Femur (tissue), 1 donor: Measurements from ENCODE around the gene RBM4.
"Not testable (repeated sequence)": the region's sequence is repeated elsewhere in the genome, so short reads cannot be mapped to it uniquely, and the experiment has no call there.

Experiments
- DNase-seq: peaks from one replicate; pipeline ENCODE4 v3.0.0-alpha.2; 2017

RBM4 gene, protein sequence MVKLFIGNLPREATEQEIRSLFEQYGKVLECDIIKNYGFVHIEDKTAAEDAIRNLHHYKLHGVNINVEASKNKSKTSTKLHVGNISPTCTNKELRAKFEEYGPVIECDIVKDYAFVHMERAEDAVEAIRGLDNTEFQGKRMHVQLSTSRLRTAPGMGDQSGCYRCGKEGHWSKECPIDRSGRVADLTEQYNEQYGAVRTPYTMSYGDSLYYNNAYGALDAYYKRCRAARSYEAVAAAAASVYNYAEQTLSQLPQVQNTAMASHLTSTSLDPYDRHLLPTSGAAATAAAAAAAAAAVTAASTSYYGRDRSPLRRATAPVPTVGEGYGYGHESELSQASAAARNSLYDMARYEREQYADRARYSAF

DNA sequence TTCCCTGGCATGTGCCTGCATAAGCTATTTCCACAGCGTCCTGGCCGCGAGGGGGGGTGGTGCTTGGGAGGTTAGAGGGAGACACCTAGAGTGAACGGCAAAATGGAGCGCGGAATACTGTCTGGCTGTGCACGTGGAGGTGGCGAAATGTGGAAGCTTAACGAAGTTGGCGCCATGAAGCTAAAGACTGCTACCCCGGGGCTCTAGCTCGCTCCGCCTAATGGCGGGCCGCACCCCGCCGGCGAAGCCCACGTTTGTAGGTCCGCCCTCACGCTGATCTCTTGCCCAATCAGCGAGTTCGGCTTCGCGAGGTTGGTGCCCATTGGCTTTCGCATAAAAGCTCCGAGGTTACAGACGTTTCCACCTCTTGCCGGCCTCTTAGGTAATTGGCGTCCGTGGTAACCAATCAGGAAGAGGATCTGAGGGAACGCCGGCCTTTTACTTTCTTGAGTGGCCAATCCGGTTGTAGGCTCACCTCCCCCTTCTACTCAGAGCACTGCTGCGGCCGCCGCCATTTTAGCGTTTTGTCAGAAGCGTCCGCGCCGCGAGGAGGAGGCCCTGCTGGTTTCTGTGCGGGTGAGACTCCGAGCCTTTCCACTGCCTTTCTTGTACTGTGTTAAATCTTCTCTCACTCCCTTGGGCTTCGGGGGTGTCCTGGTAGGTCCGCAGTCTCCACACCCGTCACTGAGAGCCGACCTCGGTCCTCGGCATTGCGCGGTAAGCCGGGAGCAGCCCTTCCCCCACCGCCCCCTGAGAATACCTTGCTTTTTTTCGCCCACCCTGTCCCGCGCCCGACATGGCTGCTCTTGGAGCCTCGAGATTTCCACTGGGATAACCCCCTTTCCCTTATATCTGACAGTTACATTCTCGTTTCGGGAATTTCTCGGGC is at the start of gene RBM4:
Gene RBM4 (plus strand): TSS at position 527 of the 889 bp plus-strand sequence. CDS start 1,009 bp downstream, outside the sequence.
- peak; percentile 99 for DNase-seq

DNA sequence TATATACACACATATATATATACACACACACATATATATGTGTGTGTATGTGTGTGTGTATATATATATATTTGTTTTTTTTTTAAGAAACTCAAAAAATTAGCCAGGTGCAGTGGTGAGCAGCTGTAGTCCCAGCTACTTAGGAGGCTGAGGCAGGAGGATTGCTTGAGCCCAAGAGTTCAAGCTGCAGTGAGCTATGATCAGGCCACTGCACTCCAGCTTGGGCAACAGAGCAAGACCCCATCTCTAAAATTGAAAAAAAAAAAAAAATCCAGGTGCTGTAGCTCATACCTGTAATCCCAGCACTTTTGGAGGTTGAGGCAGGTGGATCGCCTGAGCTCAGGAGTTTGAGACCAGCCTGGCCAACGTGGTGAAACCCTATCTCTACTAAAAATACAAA is 49.2 kb upstream of the RBM4 start:
- DNase-seq = not testable (repeated sequence)

DNA sequence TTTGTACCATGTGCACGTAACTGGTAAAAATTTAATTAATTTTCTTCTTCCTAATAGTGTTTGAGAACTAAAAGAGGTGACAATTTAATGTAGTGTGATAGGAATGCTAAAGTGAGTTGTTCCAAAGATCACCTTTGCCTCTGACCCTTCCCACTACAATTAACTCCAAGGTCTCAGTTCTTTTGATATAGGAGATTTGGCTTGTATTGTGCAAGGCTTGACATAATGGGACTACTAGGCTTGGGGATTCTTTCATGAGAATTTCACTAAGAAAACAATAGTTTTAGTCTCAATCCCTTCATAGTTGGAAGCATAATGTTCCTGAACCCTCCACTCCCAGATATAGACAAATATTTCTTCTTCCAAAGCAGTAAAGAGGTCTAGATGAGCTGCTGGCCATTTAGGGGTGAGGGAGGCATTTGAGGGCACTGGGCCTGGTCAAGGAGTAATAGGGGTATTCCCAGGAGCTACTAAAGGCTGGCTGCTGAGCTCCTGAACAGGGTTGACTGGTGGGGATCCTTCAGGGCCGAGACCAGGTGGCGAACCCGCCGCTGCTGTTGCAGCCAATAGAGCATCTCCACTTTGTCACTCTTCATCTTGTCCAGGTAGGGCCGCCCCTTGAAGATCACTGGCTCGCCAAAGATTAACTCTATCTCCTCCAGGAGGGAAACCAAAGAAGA is 48.4 kb upstream of the RBM4 start:
- no peak for DNase-seq

DNA sequence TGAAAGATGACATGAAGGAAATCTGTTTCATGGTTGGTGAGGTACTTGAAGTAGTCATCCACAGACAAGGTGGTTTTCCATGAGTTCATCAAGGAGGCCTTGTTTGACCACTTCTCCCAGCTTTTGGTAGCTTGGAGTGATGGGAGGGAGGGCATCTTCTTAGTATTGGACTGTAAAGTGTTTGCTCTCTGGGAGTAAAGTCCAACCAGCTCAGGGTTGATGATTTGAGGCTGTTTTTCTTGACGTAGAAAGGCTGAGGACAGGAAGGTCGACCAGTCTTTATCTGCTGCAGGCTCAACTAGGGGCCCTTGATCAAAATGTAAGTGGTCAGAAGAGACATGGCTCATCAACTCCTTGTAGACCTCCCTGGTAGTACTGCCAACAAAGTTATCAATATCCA is 47.3 kb upstream of the RBM4 start:
- DNase-seq = no peak

DNA sequence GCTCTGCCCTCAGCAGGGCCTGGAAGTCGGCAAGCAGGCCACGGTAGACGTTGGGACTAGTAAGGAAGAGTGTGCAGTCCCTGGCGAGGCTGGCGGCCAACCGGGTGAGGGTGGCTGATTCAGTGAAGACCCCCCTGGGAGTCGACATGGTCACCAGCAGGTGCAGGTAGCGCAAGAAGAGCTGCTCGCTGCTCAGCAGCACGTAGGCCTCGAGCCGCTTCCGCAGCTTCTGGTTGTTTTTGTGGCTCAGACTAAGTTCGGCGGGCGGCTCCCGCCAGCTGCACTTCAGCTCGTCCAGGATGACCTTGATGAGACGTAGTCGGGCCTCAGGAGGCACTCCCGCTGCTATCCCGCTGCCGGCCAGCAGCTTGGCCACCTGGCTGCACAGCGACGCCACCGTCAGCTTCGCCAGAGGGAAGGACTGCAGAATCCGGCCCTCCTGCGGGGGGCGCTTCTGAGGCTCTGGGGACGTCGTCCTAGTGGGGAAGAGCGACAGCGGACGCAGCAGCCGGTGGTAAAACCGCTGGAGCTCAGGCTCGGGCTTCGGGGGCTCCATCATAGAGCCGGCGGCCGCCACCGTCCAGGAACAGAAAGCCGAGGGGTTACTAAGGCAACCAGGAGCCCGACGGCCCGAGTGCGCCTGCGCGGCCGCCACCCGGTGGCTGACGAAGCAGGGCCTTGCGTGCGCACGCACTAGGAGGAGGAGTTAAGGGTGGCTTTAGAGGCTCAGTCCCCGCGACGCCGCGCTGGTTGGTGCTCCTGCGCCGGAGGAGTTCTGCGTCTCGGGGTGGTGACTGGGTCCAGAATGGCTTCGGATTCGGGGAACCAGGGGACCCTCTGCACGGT is 45.8 kb upstream of the RBM4 start, which contains the start of the genes CCDC87 and CCS:
Gene CCDC87 (minus strand): TSS at position 607 of the 846 bp plus-strand sequence. CDS start 48 bp downstream, at position 559.
Gene CCS (plus strand): TSS at position 729 of the 846 bp plus-strand sequence. CDS start 77 bp downstream, at position 806.
- DNase-seq = peak; percentile 98

DNA sequence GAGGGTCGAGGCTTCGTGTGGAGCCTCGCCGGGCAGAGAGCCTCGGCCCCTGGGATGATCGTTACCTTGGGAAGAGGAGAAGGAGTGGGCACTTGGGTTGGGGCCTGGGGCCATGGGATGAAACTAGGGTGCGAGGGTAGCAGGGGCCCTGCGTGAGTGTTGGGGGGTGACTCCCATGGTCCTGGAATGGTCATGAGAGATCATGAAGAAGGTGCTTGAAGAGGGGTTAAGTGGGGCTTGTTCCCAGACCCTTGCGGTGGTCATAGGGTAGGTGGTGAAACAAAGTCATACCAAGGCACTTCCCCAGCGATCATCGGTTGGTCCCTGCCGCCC is 45.2 kb upstream of the RBM4 start:
- DNase-seq = no peak

DNA sequence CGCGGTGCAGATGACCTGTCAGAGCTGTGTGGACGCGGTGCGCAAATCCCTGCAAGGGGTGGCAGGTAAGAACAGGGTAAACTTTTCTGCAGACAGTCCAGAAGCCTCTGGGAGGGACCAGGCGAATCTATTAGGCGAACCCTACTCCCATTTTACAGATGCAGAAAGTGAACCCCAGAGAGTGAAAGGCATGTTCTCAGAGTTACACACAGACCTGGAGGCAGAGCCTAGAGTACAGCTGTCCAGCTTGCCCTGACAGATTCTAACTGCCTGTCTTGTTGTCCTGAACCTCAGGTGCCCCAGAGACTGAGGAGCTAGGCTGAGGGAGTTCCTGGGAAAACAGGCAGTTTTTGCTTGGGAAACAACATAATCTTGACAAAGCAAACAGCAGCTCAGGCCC is 44.9 kb upstream of the RBM4 start:
- DNase-seq = no peak

DNA sequence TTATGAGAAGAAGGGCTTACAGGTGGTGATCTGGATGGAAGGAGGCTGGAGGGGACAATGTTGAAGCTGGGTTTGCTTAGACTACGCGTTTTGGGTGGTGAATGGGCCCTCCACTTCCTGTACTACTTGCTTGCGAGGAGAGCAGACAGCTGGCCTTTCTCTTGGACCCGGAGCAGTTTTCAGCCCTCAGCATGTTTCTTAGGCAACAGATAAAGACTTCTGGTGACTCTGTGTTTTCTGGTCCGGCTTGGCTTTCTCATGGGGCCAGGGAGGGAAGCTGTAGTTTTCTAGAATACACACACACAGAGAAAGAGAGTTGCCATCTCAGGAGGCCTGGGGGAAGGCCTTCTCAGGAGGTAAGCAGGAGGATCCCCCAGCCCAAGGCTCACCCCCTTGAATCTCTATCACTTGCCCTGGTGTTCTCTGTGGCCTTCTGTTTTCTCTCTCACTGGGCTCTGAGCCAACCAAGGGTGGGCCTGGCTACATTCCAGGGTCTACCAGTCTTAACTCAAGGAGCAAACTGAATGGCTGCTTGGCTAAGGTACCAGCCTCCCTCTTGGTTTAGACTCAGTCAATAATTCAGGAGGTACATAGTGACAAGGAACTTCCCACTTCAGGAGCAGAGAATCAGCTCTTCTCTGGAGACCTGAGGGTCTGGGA is 43.1 kb upstream of the RBM4 start:
- peak; percentile 42 for DNase-seq

DNA sequence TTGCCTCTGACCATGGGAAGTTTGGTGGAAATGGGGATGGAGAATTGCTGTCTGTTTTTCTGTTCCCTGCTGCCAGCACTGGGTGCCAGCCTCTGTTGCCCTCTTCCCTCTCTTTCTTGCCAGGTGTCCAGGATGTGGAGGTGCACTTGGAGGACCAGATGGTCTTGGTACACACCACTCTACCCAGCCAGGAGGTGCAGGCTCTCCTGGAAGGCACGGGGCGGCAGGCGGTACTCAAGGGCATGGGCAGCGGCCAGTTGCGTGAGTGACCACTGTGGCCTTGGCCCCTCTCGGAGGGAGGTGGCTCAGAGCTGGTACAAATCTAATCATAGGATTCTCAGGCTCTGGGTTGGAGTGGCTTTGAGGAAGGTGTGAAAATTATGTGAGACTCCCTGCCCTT is 39.5 kb upstream of the RBM4 start:
- DNase-seq = no peak

DNA sequence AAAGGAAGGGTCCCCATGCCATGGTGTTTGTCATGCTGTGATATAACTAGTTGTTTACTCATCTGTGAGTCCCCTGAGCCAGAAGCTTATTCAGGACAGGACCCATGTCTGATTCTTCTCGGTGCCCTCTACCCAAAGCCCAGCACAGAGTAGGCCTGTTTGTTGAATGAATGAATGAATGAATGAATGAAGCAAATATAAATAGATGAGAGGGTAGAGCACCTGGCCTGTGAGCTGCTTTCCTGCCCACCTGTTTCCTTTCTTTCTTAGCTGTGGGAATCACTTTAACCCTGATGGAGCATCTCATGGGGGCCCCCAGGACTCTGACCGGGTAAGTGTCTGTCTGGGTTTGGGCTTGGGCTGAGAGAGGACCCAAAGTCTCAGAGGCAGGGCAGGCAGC is 38.3 kb upstream of the RBM4 start:
- DNase-seq = no peak

DNA sequence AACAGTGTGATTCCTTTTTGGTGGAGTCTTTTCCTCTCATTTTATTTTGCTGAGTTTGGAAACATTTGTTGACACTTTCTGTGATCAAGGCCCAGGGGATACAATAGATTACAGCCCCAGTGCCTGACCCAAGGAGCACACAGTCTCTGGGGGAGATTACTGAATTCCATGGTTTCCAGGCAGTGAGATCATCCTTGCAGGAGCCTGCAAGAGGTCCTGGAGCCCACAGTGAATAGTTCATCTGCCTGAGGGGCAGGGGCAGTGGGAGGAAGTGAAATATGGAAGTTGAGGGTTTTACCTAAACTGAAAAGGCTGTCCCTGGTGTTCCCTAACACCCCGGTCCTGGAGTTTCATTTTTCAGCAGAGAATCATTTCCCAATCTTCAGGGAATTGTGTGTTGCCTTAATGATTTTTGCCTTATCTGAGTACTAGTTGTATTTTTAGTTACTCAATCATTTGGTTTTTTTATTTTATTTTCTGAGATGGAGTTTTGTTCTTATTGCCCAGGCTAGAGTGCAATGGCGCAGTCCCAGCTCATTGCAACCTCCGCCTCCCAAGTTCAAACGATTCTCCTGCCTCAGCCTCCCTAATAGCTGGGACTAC is 37.8 kb upstream of the RBM4 start:
- DNase-seq = no peak

DNA sequence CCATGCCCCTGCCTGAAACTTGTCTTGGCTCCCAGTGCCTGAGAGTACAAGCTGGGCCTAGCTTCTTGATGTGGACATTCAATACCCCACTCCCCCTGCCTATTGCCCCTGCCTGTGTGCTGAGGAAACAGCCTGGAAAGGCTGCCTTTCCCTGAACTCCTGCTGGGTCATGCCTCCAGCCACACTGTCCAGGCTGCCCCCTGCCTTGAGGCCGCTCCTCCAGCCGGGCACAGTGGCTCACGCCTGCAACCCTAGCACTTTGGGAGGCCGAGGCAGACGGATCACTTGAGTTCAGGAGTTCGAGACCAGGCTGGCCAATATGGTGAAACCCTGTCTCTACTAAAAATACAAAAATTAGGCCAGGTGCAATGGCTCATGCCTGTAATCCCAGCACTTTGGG is 35.4 kb upstream of the RBM4 start:
- DNase-seq = no peak

DNA sequence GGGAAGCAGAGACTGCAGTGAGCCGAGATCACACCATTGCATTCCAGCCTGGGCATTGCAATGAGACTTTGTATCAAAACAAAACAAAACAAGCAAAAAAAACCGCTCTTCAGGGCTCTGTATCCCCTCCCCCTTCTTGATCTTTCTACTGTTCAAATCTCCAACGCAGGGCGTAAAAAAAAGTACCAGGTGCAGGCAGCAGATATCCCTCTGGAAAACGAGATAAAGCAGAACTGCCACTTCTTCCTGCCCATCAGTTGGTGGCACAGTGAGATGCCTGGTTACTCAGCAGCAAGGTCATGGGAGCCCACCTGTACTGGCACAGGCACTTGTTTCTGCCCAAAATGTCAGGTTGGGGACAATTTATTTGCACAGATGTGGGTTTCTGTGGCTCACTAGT is 34.3 kb upstream of the RBM4 start:
- DNase-seq = no peak

DNA sequence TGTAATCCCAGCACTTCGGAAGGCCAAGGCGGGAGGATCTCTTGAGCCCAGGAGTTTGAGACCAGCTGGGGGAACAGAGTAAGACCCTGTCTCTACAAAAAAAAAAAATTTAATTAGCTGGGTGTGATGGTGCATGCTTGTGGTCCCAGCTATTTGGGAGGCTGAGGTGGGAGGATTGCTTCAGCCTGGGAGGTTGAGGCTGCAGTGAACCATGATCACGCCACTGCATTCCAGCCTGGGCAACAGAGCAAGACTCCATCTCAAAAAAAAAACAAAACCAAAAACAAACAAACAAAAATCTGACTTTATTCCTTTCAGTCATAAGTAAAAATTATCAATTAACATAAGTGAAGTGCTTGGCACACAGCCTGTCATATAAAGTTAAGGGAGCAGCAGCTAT is 31.9 kb upstream of the RBM4 start:
- DNase-seq = not testable (repeated sequence)

DNA sequence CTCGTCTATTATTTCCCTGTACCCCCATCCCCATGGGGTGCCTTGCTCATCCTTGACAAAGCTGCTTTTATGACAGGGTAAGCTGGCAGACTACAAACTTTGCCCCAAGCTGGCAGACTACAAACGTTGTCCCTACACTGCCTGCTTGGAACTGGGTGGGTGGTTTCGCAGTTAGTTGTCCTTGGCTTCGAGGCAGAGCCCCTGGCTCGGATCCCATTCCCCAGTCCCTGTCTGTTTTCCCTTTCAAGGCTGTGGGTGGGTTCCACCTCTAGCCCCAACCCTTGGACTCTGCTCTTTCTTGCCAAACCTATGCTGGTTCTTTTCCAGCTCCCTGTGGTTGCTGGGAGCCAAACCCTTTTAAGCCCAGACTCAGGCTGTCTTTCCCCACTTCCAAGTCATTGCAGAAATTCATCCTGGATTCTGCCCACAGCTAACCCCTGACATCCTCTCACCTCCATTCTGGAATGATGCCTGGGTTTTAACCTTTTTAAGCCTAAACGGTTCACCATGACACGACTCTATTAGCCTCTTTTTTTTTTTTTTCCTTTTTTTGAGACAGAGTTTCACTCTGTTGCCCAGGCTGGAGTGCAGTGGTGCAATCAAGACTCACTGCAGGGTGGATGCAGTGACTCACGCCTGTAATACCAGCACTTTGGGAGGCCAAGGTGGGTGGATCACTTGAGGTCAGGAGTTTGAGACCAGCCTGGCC is 31.2 kb upstream of the RBM4 start:
- peak; percentile 88 for DNase-seq

DNA sequence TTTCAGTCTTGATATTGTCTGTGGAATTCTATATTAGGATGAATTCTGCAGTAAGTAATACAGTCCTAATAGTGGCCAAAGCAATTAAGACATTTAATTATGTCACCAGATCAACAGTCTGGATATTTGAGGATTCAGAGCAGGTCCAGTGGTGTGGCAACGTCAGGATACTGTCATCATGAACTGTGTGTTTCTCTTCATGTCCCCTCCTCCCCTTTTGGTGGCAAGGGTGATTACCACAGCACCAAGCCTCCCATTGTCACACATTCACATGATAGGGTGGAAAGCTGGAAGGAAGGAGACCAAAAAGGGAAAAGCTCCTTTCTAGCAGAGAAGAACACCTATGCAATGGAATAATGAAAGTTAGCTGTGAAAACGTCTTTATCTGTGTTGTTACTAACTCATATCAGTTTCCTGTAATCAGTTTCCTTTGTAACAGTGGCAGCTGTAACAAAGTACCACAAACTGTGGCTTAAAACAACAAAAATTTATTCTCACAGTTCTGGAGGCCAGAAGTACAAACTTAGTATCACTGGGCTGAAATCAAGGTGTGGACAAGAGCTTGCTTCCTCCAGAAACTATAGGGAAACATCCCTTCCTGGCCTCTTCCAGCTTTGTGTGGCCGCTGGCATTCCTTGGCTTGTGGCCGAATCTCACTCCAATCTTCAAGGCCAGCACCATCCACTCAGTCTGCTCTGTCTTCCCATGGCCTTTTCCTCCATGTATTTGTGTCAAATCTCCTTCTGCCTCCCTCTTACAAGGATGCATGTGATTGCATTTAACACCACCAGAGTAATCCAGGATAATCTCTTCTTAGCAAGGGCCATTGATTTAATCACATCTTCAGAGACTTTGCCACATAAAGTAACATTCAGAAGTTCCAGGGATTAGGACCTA is 28.5 kb upstream of the RBM4 start:
- DNase-seq = no peak

DNA sequence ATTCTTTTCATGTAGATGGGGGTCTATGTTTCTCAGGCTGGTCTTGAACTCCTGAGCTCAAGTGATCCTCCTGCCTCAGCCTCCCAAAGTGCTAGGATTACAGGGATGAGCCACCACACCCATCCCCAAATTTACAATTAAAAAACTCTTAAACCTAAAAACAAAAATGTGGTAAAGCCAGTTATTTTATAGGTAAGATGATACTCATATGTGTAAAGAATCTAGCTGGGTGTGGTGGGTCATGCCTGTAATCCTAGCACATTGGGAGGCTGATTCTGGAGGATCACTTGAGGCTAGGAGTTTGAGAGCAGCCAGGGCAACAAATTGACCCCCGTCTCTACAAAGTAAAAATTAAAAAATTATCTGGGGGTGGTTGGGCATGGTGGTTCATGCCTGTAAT is 26.0 kb upstream of the RBM4 start:
- no peak for DNase-seq

DNA sequence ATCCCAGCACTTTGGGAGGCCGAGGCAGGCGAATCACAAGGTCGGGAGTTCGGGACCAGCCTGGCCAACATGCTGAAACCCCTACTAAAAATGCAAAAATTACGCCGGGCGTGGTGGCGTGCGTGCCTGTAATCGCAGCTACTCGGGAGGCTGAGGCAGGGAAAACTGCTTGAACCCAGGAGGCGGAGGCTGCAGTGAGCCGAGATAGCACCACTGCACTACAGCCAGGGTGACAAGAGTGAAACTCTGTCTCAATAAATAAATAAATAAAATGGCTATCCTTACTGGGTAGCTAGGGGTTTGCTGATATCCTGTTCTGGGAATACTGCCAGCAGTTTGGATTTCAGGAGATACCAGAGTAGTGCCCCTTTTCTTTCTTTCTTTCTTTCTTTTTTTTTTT is 24.4 kb upstream of the RBM4 start:
- no peak for DNase-seq

DNA sequence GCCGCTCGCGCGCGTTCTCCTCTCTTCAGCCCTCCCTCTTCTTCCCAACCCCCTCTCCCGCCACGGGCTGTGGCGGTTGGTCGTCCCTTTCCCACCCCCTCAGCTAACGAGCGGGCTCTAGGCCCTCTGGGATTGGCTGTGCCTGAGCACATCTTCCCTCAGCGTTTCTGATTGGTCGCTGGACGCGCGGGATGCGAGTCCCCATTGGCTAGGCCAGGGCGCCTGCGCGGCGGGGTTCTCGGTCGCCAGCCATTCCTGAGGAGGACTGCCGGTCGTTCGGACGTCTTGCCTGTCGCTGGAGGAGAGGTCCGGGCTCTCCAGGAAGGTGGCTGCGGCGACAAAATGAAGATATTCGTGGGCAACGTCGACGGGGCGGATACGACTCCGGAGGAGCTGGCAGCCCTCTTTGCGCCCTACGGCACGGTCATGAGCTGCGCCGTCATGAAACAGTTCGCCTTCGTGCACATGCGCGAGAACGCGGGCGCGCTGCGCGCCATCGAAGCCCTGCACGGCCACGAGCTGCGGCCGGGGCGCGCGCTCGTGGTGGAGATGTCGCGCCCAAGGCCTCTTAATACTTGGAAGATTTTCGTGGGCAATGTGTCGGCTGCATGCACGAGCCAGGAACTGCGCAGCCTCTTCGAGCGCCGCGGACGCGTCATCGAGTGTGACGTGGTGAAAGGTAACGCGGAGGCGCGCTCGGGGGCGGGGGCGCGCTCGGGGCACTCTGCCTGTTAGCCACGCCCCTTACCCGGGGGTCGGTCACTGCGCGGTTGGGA is 21.9 kb upstream of the RBM4 start, which contains the start of gene RBM14:
Gene RBM14 (plus strand): TSS at position 252 of the 776 bp plus-strand sequence. CDS start 91 bp downstream, at position 343.
- peak; percentile 99 for DNase-seq
